Activated T-cell treated with anti-CD3 and anti-CD28 coated beads for 1 hour (primary cell): Measurements from ENCODE around the gene LMAN2.
A peak's percentile ranks its signal among the peaks of the same experiment; 100 is the strongest.

ENCODE experiments used
- DNase-seq: peaks from one replicate; pipeline ENCODE4 v3.0.0-alpha.2; 2020; ENCODE audit warnings: low read depth

The LMAN2 gene

DNA sequence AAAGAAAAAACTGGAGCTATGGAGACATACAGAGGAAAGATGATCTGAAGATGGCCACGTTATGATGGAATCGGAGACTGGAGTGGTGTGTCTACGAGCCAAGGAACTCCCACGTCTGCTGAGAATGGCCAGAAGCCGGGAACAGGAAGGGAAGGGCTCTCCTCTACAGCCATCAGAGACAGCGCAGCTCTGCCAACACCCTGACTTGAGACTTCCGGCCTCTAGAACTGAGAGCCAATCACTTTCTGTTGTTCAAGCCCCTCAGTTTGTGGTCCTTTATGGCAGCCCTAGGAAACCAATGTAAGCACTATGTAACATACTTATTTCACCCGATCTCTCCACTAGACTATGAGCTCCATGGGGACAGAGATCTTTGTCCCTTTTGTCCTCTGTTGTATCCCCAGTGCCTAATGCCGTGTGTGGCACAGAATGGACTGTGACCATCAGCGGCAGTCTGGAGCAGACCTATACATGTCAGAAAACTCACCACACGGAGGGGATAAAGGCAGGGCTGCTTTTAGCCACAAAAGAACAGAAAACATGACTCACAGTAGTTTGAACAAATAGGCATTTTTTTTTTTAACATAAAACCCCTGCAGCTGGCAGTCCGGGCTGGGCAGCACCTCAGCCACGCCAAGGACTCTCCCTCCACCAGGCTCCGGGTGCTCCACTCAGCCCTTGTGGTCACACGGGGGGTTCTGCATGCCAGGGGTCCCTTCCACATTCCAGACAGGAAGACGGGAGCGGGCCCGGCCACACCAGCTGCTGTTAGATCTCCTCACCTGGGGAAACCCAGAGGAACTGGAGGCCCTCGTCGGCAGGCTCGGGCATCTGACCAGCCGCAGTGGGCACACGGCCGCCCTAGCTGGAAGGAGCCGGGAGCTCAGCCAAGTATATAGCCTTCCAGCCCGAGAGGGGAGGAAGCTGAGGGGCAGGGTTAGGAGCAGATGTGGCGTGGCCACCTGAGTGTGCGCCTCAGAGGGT lies 23.6 kb downstream of the LMAN2 start:
- no peak for DNase-seq

DNA sequence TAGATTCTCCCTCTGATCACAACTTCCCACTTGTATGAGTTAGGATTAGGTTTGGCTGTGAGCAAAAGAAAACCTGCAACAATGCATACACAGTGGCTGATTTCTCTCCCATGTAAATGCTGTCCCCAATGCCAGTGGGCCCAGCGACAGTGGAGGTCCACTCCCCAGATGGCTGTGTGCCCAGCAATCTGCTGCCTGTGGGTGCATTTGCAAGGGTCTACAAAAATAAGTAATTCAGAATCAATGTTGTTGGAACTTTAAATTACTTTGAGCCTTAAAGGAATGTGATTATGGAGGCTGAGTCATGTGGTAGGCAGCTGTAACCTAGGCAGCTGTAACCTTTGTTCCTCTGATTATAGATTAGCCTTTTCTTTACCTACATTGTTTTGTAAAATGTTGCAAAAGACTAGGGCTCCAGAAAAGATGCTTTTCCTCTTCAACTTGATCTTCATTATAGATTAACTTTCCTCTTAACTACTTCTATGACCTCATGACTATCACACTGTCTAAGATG lies 25.5 kb downstream of the LMAN2 start:
- DNase-seq: no peak

DNA sequence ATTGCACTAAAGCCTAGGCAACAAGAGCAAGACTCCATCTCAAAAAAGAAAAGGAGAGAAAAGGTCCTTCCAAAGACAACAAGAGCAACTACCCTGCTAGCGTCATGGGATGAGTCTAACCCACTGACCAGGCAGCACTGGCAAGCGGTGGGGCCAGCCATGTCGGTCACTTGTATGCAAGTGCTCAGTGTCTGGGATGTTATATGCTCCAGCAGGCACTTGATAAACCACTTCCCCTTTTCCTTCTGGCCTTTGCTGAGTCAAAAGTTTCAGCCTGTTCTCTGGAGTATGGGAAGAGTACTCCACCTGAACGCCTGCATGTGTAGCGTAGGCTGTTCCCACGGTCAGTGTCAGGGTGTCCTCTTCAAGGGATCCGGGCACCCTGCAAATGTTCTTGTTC lies 30.6 kb downstream of the LMAN2 start:
- no peak for DNase-seq

DNA sequence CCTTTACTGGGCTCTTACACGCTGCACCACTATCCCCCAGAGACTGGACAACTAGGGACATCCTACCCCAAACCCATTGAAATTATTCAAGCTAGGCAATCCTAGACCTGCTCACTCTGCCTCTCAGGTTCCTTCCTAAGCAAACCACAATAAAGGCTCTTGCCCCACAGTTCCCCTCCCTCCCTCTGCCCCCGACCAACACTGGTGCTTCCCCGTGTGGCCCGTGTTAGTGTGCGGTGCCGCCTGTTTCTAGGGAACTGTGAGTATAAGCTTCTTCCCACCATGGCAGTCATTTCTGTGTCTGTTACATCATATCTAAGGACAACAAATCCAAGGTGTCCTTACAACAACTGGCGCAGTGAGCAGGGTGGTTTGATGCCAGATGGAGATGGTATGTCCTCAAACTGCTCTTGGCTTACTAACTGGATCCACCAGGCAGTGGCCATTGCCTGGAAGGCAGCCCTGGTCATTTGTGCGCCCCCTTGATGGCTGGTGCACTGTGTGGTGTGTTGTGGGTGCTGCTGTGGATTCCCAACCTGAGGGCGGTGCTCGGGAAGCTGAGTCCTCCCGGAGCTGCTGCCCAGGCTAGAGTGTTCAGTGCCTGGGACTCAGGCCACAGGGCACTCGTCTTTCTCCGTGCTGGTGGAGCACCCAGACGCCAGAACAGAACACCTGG lies 31.4 kb downstream of the LMAN2 start:
- no peak for DNase-seq

DNA sequence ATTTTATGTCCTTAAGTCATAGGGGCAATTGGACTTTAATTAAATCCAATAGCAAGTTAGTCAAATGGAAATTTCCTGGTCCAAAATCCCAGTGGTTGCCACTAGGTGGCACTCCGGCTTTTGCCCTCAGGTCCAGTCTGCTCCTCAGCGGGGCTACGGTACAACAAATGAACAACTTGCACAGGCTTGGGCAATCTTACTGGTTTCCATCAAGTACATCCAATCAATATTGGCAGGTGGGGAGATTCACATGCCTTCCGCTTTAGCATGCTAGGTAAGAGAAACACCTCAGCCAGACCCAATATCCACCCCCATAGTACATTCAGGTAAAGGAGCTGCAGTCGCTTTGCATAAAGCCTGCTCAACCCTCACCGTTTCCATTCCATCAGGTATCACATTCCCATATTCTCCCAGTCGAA lies 33.5 kb downstream of the LMAN2 start:
- peak; percentile 64 for DNase-seq

DNA sequence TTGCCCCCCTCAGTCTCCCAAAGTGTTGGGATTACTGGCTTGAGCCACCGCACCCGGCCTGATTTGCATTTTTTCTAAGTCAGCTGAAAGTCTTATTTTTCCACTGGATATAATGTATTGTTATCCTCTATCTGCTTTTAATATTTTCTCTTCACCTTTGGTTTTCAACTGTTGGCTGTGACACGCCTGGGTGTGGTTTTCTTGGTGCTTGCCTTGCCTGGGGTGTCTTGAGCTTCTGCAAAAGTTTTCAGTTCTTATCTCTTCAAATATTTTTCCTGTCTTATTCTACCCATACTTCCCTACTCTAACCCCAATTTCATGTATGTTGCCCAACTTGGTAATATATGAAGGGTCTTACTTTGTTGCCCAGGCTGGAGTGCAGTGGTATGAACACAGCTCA lies 35.5 kb downstream of the LMAN2 start:
- DNase-seq: no peak

DNA sequence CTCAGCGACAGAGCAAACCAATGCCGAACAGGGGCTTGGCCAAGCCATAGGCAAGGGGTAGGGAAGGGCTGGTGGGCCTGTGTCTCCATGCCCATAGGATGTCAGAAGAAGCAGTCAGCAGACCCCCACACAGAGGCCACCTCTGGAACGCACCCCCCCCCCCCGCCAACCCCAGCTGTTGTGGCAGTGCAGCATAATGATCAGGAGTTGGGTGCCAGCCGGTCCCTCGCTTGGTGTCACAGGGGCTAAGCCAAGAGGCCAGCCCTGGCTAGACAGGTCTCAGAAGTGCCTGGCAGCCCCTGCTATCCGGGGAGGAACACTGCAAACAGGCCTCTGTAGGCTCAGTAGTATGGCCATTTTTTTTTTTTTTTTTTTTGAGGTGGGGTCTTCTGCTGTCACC lies 36.1 kb downstream of the LMAN2 start:
- DNase-seq: no peak

DNA sequence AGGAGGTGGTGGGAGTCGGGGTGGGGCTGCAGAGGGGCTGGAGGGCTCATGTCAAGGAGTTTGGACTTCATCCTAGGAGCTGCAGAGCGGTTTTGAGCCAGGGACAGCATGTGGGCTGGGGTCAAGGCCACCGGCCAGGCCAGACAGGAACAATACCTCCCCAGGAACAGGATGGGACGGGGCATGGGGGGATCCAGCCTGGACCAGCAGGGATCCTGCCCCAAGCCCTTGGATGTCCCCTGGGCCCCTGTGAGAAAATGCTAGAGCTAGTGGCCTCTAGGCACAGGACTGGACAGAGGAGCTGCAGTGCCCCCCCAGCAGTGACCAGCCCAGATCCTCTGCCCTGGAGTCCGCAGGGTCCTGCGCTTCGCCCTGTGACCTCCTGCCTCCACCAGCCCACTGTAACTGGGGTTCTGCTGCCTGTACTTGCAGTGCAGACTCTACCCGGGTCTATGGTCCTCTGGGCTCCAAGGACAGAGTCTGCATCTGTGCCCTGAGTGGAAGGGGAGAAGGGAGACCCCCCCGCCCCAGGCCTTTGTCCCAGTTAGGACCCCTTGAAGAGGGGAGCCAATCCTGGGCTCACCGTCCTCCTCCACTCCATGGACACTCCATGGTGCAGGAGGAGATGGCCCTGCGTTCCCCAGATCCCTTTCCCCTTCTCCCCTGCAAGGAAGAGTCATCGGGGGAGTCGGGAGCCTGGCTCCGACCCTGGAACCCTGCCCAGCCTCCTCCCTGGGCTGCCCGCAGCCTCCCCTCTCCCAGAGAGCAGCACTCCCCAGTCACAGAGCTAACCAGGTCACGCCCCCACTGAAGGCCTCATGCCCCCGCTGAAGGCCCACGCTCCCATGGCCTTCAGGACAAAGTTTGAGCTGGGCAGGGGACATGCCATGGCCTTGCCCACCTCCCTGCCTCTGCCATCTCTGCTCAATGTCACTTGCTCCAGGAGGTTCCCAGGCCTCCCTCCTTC lies 36.8 kb downstream of the LMAN2 start:
- DNase-seq: no peak

DNA sequence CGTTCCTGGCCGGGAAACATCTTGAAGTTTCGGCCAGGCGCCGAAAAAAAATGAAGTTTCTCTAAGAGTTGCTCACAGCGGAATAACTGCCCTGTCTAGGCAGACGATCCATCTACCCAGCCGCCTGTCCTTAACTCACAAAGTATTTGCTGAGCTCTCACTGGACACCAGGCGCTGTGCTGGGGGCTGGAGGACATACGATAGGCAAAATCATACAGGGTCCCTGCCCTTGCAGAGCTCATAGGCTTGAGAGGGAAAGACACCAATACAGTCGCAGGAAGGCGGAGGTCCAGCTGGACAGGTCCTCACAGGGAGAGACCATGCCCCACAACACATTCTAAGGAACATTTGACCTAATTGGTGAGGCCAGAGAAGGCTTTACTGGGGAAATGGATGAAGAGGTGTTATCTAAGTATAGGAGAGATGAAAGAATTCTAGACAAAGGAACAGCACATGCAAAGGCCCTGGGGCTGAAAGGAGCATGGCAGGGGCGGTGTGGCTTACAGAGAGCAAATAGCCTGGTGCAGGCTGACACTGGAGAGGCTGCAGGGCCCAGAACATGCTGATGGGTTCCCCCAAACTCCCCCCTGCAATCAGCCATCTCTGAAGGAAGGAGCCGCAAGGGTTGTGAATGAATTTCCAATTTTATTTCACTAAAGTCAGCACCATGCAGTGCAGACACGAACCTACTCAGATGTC lies 37.8 kb downstream of the LMAN2 start:
- no peak for DNase-seq

DNA sequence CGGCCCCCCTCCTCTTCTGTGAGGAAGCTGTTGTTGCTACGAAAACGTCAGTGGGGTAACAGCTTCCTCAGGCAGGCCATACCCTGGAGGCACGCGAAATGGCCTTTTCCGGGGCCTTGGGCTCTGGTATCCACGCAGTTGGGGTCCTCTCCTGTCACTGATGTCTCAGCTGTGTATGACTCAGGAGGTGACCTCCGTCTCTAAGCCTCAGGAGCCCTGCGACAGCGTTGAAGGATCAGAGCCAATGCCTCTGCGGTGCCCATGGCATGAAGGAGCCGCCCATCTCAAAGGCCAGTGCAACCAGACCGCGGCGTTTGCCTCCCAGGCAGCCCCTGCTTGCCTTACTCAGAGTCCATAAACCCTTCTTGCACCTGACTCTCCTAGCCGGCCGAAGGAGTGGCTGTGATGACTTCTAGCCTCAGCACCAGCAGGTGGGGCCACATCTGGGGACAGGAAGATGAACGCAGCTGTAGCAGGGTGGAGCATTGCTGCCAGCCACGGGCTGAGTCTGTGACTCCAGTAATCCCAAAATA lies 38.8 kb downstream of the LMAN2 start:
- no peak for DNase-seq

DNA sequence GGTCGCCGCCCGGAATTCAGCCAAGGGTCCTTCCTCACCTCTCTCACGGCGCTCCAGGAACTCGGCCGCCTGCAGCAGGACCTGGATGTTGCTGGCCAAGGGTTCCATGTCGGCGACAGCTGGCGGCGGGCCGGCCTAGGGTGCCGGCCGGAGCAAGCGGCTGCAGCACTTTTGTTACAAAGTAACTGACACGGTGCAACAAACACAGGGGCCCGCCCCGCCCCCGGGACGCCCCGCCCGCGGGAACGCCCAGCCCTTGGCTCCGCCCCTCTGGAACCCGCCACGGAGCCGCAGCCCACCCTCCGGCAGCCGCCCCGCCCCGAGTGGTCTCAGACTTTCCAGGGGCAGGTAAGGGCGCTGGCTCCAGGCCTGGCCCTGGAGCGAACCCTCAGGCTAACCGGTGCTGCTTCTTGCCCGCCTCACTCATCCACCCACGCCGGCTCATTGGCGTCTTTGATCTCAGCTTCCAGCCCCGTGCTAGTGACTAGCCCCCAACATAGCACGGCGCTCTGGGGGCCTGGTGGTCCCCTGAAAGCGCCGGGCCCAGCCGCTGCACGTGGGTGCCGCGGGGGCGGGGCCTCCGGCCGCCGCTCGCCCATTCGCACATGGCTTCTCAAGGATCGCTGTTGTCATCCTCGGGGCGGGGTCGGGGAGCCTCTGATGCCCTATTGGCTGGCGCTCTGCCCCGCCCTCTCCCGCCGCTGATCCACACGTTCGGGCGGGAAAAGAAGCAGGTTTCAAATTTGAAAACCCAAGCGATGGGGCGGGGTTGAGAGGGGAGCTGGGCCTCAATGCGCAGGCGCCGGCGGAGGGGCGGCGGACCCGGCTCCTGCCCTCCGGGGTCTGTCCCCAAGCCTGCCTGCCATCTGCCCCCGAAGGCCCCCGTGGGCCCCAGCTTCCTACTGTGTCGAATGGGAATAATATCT lies 39.5 kb downstream of the LMAN2 start, which contains the start of gene MXD3:
Gene MXD3, minus strand, starts transcription at position 176 of the 926 bp plus-strand sequence. Its CDS starts 68 bp downstream, at position 108.
- DNase-seq: peak; percentile 90

DNA sequence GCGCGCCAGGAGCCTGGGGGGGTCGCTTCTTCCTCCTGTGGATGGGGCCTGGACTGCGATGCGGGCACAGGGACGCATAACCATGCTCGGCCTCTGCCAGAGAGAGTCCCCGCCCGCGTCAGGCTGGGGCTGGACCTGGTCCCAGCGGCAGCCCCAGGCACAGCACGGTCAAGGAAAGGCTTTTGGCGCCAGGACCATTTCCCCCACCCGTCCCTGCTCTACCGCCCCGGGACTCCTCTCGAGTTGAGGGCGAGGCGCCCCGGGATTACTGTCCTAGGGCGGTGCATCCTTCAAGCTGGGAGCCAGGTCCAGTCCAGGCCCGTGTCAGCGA lies 40.1 kb downstream of the LMAN2 start:
- no peak for DNase-seq

DNA sequence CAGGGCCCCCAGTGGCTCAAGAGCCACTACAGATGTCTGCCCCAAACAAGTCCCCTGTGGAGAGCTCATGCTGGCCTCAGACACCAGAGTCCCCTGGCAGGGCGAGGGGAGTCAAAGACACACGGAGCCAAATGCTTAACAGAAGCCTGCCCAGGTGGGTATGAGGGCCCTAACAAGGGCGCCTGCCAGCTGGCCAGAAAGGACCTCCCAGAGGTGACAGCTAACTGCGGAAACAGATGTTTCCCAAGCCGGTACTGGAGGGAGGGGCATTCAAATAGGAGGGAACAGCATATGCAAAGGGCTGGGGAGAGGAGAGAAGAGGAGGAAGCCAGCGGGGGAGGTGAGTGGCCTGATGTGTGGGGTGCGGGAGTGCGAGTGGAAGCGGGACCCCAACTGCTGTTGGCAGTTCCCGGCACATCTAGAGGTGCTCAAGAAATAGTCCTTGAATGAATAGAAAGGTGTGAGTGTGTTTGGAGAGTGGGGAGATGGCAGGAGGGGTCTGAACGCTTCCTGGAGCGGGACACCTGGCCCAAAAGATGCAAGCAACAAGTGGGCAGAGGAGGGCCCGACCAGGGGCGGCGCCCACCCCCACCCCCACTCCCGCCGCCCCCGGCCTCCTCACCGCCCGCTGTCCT lies 40.6 kb downstream of the LMAN2 start:
- DNase-seq: no peak

DNA sequence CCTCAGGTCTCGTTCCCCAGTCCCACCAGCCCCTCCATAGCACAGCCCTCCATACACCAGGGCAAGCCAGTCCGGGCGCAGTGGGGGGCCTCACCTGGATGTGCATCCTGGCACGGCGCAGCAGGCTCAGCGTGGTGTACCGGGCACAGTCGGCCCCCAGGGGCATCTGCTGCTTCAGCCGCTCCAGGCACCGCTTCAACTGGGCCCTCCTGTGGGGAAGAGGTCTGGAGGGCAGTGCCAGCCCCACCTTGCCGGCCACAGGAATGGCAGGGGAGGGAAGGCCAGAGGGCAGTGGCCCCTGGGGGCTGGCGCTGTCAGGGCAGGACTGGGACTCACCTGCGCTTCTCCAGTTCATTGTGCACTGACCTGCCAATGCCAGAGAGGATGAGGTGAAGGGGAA lies 41.1 kb downstream of the LMAN2 start:
- DNase-seq: no peak

DNA sequence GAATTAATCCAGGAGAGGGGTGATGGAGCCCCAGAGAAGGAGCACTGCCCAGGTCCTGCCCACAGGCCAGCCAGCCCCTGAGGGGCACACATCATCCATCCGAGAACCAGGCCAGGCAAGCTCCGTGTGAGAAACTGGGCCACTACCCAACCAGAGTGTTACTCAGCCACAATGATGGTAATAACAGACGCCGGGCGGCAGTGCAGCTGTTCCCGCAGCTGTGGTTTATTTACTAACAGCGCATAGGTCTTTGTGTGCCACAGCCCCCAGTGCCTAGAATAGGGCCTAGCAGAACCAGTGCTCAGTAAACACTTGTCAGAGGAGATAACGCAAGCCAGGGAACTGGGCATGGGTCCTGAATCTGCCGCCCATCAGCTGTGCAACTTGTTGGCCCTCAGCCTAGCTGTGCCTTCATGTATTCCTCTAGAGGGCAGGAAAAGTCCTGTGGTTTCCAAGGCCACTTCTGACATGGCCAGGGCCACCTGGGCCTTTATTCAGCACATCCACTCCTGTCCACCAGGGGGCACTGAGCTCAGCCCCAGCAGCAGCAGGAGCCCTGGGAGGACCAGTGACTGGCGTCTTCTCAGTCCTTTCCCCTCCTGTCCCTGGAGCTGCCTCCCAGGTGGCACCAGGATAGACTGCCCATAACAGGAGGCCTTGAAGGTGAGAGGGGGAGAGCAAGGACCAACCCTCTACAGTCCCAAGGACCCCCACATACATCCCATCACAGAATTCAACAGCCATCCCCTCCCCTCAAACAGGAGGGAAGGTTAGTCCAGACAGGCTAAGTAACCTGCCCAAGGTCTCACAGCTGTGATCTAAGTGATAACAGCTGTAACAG lies 41.9 kb downstream of the LMAN2 start:
- DNase-seq: peak; percentile 56

DNA sequence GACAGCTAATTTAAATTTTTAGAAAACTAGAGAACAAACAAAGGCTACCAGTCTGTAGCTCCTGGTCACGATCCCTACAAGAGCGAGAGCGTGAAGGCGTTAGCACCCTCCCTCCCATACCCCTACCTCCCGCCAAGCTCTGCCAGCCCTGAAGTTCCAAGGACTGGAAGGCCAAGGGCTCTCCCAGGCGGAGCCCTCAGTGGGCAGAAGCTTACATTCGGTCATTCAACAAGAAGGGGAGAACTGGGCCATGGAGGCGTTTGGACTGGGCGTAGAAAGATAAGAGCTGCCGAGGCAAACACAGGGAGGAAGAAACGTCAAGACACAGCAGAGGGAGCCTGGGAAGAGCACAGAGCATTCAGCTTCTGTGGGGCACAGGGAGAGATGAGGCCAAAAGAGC lies 42.7 kb downstream of the LMAN2 start:
- no peak for DNase-seq

DNA sequence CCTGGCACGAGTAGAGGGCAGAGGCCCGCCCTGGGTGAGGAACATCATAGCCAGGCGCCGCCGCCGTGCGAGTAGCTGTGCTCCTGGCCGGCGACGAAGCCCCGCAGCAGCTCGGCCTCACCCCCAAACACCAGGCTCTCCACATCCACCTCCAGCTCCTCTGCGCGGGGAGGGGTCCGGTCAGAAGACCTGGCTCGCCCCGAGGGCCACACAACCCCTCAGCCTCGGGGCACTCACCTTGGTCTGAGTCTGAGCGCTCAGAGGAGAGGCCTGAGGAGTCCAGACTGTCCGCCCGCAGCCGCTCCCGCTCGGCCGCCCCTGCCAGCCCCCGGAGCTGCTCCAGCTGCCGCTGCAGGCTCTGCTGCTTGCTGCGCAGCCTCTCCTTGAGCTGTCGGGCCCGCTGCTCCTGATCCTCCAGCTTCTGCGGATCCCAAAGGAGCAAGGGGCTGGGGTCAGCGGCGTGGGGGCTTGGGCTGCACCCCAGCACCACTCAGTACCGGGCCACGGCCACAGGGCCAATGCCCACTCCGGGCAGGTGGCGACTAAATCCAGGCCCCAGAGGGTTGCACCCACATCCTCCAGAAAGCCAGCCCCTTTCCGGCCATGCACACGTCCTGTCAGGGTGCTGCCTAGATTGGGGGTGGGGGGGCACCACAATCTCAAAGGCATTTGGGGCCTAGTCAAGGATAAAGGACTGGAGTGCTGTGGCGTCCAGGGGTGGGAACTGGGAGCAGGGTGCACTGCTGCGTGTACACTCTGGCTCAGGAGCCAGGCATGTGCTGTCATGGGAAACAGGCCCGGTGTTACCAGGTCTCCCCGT lies 43.7 kb downstream of the LMAN2 start:
- no peak for DNase-seq
